ENCODE measurements around the gene TBC1D8. TPM values are rescaled to one million over a fixed set of nuclear protein-coding genes. Genes with fewer than 3 reads are reported as not detected.

The TBC1D8 gene
- total RNA-seq, 2 experiments from 2014 or later: 1.0 to 1.8 TPM

DNA sequence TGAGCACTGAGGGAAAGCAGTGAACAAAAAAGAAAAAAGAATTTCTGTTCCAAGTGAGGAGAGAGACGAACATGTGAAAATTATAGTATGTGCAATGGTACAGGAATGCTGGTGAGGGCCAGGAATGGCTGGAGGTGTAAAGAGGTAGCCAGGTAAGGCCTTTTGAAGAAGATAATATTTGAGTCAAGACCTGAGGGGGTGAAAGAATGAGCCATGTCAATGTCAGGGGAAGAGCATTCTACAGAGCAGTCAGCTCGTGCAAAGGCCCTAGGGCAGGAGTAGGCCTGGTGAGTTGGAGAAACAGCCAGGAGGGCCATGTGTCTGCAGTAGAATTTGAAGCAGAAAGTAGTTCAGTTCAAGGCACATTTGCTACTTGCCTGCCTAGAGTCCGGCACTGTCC lies 161.5 kb downstream of the TBC1D8 start:
- intact Hi-C loops (cut with DNase I, micrococcal nuclease): loop anchor here (5.0 to 10.0 kb wide), 3 partner anchors 175 to 727 kb away; no protein-coding TSS in a partner anchor
- POLR2A ChIA-PET: no interaction called here
- no peak overlapping the region for H3K27ac Mint-ChIP-seq

DNA sequence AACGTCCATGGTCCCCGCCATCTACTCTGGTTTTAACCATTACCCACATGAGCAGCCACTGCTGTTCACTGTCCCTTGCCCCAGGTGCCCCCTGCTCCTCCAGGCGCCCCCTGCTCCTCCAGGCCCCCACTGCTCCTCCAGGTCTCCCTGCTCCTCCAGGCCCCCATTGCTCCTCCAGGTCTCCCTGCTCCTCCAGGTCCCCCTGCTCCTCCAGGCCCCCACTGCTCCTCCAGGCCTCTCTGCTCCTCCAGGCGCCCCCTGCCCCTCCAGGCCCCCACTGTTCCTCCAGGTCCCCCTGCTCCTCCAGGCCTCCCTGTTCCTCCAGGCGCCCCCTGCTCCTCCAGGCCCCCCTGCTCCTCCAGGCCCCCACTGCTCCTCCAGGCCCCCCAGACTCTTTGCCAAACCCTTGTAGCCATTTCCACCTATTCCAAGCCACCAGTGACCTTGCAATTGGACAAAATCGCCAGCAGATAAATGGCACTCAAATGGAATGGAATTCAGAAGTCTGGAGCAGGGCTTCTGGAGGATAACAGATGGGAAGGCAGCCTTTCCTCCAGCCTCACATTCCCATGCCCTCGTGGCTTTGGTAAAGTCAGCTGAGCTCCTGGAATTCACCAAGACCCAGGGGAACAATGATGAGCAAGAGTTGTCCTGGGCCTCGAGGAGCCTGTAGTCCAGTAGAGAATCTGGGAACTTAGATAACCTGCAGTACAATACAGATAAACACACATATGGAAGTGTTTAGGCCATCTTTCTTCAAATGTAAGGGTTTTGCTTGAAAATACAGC lies 162.4 kb downstream of the TBC1D8 start:
- H3K27me3 Mint-ChIP-seq: no peaks in the 10 kb centered on the region

More for the DNA sequence above, 161.5 kb downstream of the TBC1D8 start:
- CTCF ChIA-PET: no interaction called here
- ATAC-seq (ENCODE audit: poor library complexity) (no peak), DNase-seq (no peak)
- H3K4me1 Mint-ChIP-seq (ENCODE audit: low read depth): no peaks in the 10 kb centered on the region
- no peak overlapping the region for H3K4me3 ChIP-seq (ENCODE audit: low read length)
- H3K27me3 Mint-ChIP-seq: no peaks in the 10 kb centered on the region
- H3K9me3 Mint-ChIP-seq: no peaks in the 10 kb centered on the region
- H3K4me3 Mint-ChIP-seq: no peak overlapping the region
- no peaks in the 10 kb centered on the region for H3K36me3 ChIP-seq (ENCODE audit: insufficient read depth, low read length)
- TF ChIP-seq, protein P1, sequence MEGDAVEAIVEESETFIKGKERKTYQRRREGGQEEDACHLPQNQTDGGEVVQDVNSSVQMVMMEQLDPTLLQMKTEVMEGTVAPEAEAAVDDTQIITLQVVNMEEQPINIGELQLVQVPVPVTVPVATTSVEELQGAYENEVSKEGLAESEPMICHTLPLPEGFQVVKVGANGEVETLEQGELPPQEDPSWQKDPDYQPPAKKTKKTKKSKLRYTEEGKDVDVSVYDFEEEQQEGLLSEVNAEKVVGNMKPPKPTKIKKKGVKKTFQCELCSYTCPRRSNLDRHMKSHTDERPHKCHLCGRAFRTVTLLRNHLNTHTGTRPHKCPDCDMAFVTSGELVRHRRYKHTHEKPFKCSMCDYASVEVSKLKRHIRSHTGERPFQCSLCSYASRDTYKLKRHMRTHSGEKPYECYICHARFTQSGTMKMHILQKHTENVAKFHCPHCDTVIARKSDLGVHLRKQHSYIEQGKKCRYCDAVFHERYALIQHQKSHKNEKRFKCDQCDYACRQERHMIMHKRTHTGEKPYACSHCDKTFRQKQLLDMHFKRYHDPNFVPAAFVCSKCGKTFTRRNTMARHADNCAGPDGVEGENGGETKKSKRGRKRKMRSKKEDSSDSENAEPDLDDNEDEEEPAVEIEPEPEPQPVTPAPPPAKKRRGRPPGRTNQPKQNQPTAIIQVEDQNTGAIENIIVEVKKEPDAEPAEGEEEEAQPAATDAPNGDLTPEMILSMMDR (IDR thresholded peaks at IDR 0.05): no peak
- H3K9me3 ChIP-seq (ENCODE audit: control insufficient read depth in 1 of 2, insufficient read depth in 1 of 2, low read length in 2 of 2): no peaks in the 10 kb centered on the region
- no peaks in the 10 kb centered on the region for H3K27me3 ChIP-seq (ENCODE audit: control insufficient read depth in 1 of 2, insufficient read depth in 2 of 2, low read length in 2 of 2)
- no peaks in the 10 kb centered on the region for H3K4me1 ChIP-seq (ENCODE audit: insufficient read depth, low read length)
- no peak overlapping the region for H3K27ac ChIP-seq (ENCODE audit: low read depth in 1 of 2, low read length in 2 of 2)
- H3K36me3 Mint-ChIP-seq (ENCODE audit: low read depth): no peaks in the 10 kb centered on the region

DNA sequence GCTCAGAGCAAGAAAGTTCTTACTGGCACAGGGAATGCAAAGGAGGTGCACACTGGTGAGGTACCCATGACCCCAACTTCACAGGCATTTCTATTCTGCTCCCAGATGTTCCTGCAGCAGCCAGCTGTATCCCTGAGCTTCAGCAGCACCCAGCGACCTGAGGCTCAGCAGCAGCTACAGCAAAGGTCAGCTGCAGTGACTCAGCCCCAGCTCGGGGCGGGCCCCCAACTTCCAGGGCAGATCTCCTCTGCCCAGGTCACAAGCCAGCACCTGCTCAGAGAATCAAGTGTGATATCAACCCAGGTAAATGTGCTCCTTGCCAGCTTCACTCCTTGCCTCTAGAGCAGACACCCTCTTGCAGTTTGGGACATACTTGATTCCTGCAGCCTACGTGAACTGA lies 163.2 kb downstream of the TBC1D8 start:
- no peaks in the 10 kb centered on the region for H3K27me3 ChIP-seq (ENCODE audit: control insufficient read depth in 1 of 2, insufficient read depth in 2 of 2, low read length in 2 of 2)
- ChIA-PET POLR2A (no interaction called here), CTCF (interaction anchor here (4.3 kb wide), 1 partner anchor 378 kb away, joined by 27 read pairs; no protein-coding TSS in a partner anchor)
- ATAC-seq (ENCODE audit: poor library complexity) (no peak), DNase-seq (no peak)
- Mint-ChIP-seq H3K9me3 (no peaks in the 10 kb centered on the region), H3K36me3 (ENCODE audit: low read depth) (no peaks in the 10 kb centered on the region), H3K4me3 (no peak overlapping the region), H3K4me1 (ENCODE audit: low read depth) (no peaks in the 10 kb centered on the region), H3K27ac (no peak overlapping the region), H3K27me3 (no peaks in the 10 kb centered on the region)
- no peaks in the 10 kb centered on the region for H3K9me3 ChIP-seq (ENCODE audit: control insufficient read depth in 1 of 2, insufficient read depth in 1 of 2, low read length in 2 of 2)
- H3K4me3 ChIP-seq (ENCODE audit: low read length): no peak overlapping the region
- intact Hi-C loops (cut with DNase I, micrococcal nuclease): loop anchor here (5.0 to 10.0 kb wide), 3 partner anchors 173 to 726 kb away; no protein-coding TSS in a partner anchor
- TF ChIP-seq, protein P1 (IDR thresholded peaks at IDR 0.05): no peak
- H3K4me1 ChIP-seq (ENCODE audit: insufficient read depth, low read length): no peaks in the 10 kb centered on the region
- H3K36me3 ChIP-seq (ENCODE audit: insufficient read depth, low read length): no peaks in the 10 kb centered on the region
- no peak overlapping the region for H3K27ac ChIP-seq (ENCODE audit: low read depth in 1 of 2, low read length in 2 of 2)

More for the DNA sequence above, 162.4 kb downstream of the TBC1D8 start:
- Mint-ChIP-seq H3K9me3 (no peaks in the 10 kb centered on the region), H3K4me1 (ENCODE audit: low read depth) (no peaks in the 10 kb centered on the region), H3K36me3 (ENCODE audit: low read depth) (no peaks in the 10 kb centered on the region), H3K27ac (no peak overlapping the region), H3K4me3 (no peak overlapping the region)
- no peak overlapping the region for H3K27ac ChIP-seq (ENCODE audit: low read depth in 1 of 2, low read length in 2 of 2)
- no peaks in the 10 kb centered on the region for H3K9me3 ChIP-seq (ENCODE audit: control insufficient read depth in 1 of 2, insufficient read depth in 1 of 2, low read length in 2 of 2)
- DNase-seq (no peak), ATAC-seq (ENCODE audit: poor library complexity) (no peak)
- no peaks in the 10 kb centered on the region for H3K36me3 ChIP-seq (ENCODE audit: insufficient read depth, low read length)
- no peaks in the 10 kb centered on the region for H3K27me3 ChIP-seq (ENCODE audit: control insufficient read depth in 1 of 2, insufficient read depth in 2 of 2, low read length in 2 of 2)
- TF ChIP-seq, protein P1 (IDR thresholded peaks at IDR 0.05): no peak
- CTCF ChIA-PET: interaction anchor here (4.3 kb wide), 1 partner anchor 379 kb away, joined by 27 read pairs; no protein-coding TSS in a partner anchor
- H3K4me3 ChIP-seq (ENCODE audit: low read length): no peak overlapping the region
- no peaks in the 10 kb centered on the region for H3K4me1 ChIP-seq (ENCODE audit: insufficient read depth, low read length)
- POLR2A ChIA-PET: no interaction called here
- intact Hi-C loops (cut with DNase I, micrococcal nuclease): loop anchor here (5.0 to 10.0 kb wide), 3 partner anchors 174 to 727 kb away; no protein-coding TSS in a partner anchor
